Omental fat pad (tissue), 4 donors: Measurements from ENCODE around the gene PITPNC1. TPM values are rescaled to one million over a fixed set of nuclear protein-coding genes. Genes with fewer than 3 reads are reported as not detected.

Experiments
- ATAC-seq: fragments of 150-250 bp; one replicate; pipeline ENCODE4 v1.9.1; 2016; ENCODE audit warnings: mild to moderate bottlenecking, moderate library complexity; ENCODE audit not compliant: low FRiP score
- DNase-seq: peaks from one replicate; pipeline ENCODE4 v3.0.0-alpha.2; 2019; ENCODE audit warnings: low spot score
- small RNA-seq: library from RNA; depleted of rRNA; stranded (forward); fragments of <200 nt; gene quantifications from one replicate; pipeline ENCODE3, GENCODE V24; 2016
- total RNA-seq, 4 donors: library from RNA; depleted of rRNA; stranded (reverse); fragments of >200 nt; gene quantifications; one replicate each; pipeline ENCODE4 v1.1.0, GENCODE V29; 2016
- TF ChIP-seq, protein P1 (sequence below), 3 donors: fragments of 450-650 bp; IDR thresholded peaks; one replicate each; pipeline ENCODE4 v1.5.1; 2016 to 2017; ENCODE audit warnings: antibody characterized with exemption in 3 of 3, mild to moderate bottlenecking in 3 of 3, moderate library complexity in 2 of 3

The PITPNC1 gene
- total RNA-seq, 4 donors from 2014 or later = 22.6 to 53.4 (median 35.0) TPM

DNA sequence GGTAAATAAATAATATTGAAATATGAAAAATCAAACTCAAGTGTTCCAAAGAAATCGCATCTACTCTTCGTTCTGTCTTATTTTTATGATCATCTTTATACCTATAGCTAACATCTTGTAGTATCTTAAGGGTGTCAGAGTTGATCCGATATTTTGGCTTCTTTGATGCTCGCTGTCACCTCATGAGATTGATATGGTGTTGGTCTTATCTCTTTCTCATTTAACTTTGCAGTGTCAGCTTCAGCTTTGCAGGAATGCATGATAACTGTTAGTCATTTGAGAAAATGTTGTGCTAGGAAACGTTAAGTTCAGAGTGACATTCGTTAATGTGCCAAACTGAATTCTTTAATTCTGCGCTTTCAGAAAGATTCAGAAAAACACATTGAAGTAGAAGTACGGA, 360.1 kb downstream of the PITPNC1 start:
- ATAC-seq (no peak), DNase-seq (no peak)
- TF ChIP-seq, protein P1, sequence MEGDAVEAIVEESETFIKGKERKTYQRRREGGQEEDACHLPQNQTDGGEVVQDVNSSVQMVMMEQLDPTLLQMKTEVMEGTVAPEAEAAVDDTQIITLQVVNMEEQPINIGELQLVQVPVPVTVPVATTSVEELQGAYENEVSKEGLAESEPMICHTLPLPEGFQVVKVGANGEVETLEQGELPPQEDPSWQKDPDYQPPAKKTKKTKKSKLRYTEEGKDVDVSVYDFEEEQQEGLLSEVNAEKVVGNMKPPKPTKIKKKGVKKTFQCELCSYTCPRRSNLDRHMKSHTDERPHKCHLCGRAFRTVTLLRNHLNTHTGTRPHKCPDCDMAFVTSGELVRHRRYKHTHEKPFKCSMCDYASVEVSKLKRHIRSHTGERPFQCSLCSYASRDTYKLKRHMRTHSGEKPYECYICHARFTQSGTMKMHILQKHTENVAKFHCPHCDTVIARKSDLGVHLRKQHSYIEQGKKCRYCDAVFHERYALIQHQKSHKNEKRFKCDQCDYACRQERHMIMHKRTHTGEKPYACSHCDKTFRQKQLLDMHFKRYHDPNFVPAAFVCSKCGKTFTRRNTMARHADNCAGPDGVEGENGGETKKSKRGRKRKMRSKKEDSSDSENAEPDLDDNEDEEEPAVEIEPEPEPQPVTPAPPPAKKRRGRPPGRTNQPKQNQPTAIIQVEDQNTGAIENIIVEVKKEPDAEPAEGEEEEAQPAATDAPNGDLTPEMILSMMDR (IDR thresholded peaks at IDR 0.05) = no peak

DNA sequence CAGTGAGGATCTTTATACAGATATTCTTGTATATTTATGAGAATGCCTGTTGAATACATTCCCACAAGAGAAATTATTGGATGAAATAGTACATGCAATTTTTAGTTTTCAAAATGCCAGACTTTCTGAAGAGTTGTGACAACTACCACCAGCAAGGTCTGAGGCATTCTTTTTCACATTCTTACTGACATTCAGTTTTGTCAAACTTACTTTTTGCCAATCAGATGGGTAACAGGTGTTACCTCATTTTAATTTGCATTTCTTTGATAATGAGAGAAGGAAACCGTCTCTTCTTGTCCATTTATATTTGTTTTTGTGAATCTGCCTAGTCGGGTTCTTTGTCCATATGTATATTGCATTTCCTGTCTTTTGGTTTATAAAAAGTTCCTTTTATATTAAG, 364.9 kb downstream of the PITPNC1 start:
- TF ChIP-seq, protein P1 (IDR thresholded peaks at IDR 0.05) = no peak
- no peak for DNase-seq
- no peak for ATAC-seq

Small RNA genes lying within 50 kb of the gene (small RNA-seq; reads per million reads assigned to genes)
- gene MIR548AA2 (not detected), gene MIR548D2 (not detected), gene RF00019 (not detected), gene RN7SL756P (not detected), gene SNORA38B (3.0 reads per million, percentile 60 among the genes with 10 or more reads in this experiment)

Other genes starting within 250 kb of the PITPNC1 start
- gene HELZ, start 132.1 kb upstream of the PITPNC1 start, total RNA-seq = 100 to 1,000 TPM in 2 of 4 donors, 10 to 100 TPM in 2; 63.5 to 123 (median 87.6) TPM
- gene PSMD12, start 10.7 kb upstream of the PITPNC1 start, total RNA-seq = 10 to 100 TPM; 23.6 to 52.4 (median 24.4) TPM